ENCODE data around the gene RANBP6.
"Not testable (repeated sequence)": the region's sequence is repeated elsewhere in the genome, so short reads cannot be mapped to it uniquely, and the experiment has no call there.

Gene RANBP6

DNA sequence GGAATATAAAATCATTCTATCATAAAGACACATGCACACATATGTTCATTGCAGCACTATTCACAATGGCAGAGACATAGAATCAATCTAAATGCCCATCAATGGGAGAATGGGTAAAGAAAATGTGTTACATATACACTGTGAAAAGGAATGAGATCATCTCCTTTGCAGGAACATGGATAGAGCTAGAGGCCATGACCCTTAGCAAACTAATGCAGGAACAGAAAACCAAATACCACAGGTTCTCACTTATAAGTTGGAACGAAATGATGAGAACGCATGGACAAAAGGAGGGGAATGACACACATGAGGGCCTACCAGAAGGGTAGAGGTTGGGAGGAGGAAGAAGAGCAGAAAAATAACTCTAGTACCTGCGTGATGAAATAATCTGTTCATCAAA lies 21.0 kb upstream of the RANBP6 start:
- Mint-ChIP-seq H3K27me3 (ENCODE audit: low read depth) (peaks cover 6% of the 10 kb centered on the region), H3K27ac (peak overlapping the region in 1 of 3 experiments; percentile 10), H3K36me3 (ENCODE audit: low read depth) (no peaks in the 10 kb centered on the region), H3K4me3 (no peak overlapping the region), H3K9me3 (no peaks in the 10 kb centered on the region), H3K4me1 (no peaks in the 10 kb centered on the region)
- TF ChIP-seq, protein P1, sequence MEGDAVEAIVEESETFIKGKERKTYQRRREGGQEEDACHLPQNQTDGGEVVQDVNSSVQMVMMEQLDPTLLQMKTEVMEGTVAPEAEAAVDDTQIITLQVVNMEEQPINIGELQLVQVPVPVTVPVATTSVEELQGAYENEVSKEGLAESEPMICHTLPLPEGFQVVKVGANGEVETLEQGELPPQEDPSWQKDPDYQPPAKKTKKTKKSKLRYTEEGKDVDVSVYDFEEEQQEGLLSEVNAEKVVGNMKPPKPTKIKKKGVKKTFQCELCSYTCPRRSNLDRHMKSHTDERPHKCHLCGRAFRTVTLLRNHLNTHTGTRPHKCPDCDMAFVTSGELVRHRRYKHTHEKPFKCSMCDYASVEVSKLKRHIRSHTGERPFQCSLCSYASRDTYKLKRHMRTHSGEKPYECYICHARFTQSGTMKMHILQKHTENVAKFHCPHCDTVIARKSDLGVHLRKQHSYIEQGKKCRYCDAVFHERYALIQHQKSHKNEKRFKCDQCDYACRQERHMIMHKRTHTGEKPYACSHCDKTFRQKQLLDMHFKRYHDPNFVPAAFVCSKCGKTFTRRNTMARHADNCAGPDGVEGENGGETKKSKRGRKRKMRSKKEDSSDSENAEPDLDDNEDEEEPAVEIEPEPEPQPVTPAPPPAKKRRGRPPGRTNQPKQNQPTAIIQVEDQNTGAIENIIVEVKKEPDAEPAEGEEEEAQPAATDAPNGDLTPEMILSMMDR (IDR thresholded peaks at IDR 0.05; ENCODE audit: unreplicated experiment in 3 of 3): no peak

DNA sequence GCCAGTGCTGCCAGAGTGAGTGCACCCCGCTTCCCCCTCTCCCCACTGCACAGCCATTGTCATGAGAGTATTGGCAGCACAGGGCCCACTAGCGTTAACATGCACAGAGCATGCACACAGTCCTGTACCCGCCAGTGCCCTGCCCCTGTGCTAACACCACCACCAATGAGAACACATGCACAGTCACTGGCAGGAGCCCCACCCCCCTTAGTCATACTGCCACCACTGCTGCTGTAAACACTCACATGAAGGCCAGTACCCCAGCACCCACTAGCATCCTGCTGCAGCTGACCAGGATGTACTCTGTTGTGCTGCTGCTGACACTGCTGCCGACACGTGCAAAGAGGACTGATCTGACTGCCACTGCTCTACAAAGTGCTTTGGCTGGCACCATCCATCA lies 19.5 kb upstream of the RANBP6 start:
- no peaks in the 10 kb centered on the region for H3K36me3 Mint-ChIP-seq (ENCODE audit: low read depth)
- H3K9me3 Mint-ChIP-seq: no peaks in the 10 kb centered on the region
- TF ChIP-seq, protein P1 (IDR thresholded peaks at IDR 0.05; ENCODE audit: unreplicated experiment in 3 of 3): no peak
- no peak overlapping the region for H3K4me3 Mint-ChIP-seq
- no peaks in the 10 kb centered on the region for H3K4me1 Mint-ChIP-seq
- no peak overlapping the region for H3K27ac Mint-ChIP-seq
- H3K27me3 Mint-ChIP-seq (ENCODE audit: low read depth): no peaks in the 10 kb centered on the region

GRCh38 chr9:6029604-6030274 lies 14.3 kb upstream of the RANBP6 start:
- TF ChIP-seq, protein P1 (IDR thresholded peaks at IDR 0.05; ENCODE audit: unreplicated experiment in 3 of 3): no peak
- H3K4me3 Mint-ChIP-seq: no peak overlapping the region
- no peak overlapping the region for H3K27ac Mint-ChIP-seq
- H3K27me3 Mint-ChIP-seq (ENCODE audit: low read depth): no peaks in the 10 kb centered on the region
- H3K36me3 Mint-ChIP-seq (ENCODE audit: low read depth): no peaks in the 10 kb centered on the region
- no peaks in the 10 kb centered on the region for H3K4me1 Mint-ChIP-seq
- no peaks in the 10 kb centered on the region for H3K9me3 Mint-ChIP-seq

DNA sequence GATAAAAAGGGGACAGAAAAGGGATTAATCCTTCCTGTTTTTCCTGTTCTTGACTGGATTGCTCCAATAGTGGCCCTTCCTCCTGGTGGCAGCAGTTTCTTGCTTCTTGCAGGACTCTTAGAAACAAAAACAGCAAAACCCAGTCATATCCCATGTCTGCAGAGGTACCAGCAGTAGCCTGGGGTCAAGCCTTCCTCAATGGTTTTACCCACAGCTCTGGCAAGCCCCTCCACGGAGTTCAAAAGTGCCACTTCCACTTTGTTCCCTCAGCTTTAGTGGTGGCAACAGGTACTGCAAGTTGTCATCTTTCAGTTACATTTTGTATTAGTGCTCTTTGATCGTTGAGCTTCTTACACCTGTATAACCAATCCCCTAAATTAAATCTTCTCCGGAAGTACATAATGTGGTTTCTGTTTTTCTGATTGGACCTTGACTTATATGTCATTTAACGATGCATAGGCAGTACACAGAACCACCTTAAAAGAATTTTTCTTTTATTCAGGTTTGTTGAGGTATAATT lies 8.7 kb upstream of the RANBP6 start:
- no peaks in the 10 kb centered on the region for H3K36me3 Mint-ChIP-seq (ENCODE audit: low read depth)
- H3K9me3 Mint-ChIP-seq: no peaks in the 10 kb centered on the region
- TF ChIP-seq, protein P1 (IDR thresholded peaks at IDR 0.05; ENCODE audit: unreplicated experiment in 3 of 3): peak; percentile 40 to 48 (median 47)
- H3K27ac Mint-ChIP-seq: no peak overlapping the region
- H3K4me3 Mint-ChIP-seq: no peak overlapping the region
- H3K27me3 Mint-ChIP-seq (ENCODE audit: low read depth): no peaks in the 10 kb centered on the region
- H3K4me1 Mint-ChIP-seq: no peaks in the 10 kb centered on the region

DNA sequence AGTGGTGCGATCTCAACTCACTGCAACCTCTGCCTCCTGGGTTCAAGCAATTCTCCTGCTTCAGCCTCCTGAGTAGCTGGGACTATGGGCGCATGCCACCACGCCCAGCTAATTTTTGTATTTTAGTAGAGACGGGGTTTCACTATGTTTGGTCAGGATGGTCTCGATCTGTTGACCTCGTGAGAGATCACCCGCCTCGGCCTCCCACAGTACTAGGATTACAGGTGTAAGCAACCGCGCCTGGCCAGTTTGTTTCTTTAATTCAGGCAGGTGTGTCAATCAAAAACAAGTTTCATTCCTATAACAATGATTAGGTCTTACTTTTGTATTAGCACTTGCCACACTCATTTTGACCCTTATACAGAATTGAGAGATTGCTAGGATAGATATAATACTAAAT lies 1.6 kb upstream of the RANBP6 start:
- peaks cover 32% of the 10 kb centered on the region for H3K4me1 Mint-ChIP-seq
- H3K27ac Mint-ChIP-seq: peak overlapping the region in 1 of 3 experiments; percentile 27
- H3K36me3 Mint-ChIP-seq (ENCODE audit: low read depth): peaks cover 30% of the 10 kb centered on the region
- not testable (repeated sequence) for H3K9me3 Mint-ChIP-seq; H3K27me3 Mint-ChIP-seq (ENCODE audit: low read depth)
- H3K4me3 Mint-ChIP-seq: peak overlapping the region; percentile 5 to 69 (median 30)

GRCh38 chr9:6014670-6015270 lies 654 bp downstream of the RANBP6 start:
- peak overlapping the region; percentile 98 to 99 (median 99) for H3K4me3 Mint-ChIP-seq
- TF ChIP-seq, protein P1 (IDR thresholded peaks at IDR 0.05; ENCODE audit: unreplicated experiment in 3 of 3): no peak
- peaks cover 37% of the 10 kb centered on the region for H3K36me3 Mint-ChIP-seq (ENCODE audit: low read depth)
- no peaks in the 10 kb centered on the region for H3K27me3 Mint-ChIP-seq (ENCODE audit: low read depth)
- peaks cover 38% of the 10 kb centered on the region for H3K4me1 Mint-ChIP-seq
- no peaks in the 10 kb centered on the region for H3K9me3 Mint-ChIP-seq
- peak overlapping the region; percentile 86 to 98 (median 95) for H3K27ac Mint-ChIP-seq

Data from nephron (organoid).